Thoracic aorta (tissue), 2 donors: ENCODE data around the gene MAML3. TPM values are rescaled to one million over a fixed set of nuclear protein-coding genes. Genes with fewer than 3 reads are reported as not detected.

Source experiments
- ATAC-seq: fragments of 150-250 bp; one replicate; pipeline ENCODE4 v1.8.0; 2017; ENCODE audit warnings: low read depth; ENCODE audit not compliant: insufficient number of reproducible peaks, low FRiP score
- DNase-seq: peaks from one replicate; pipeline ENCODE4 v3.0.0-alpha.2; 2020; ENCODE audit warnings: low spot score
- H3K27ac ChIP-seq, 2 donors: fragments of 200-600 bp; sonication (generic); 1 replicate in 1 of 2; 2 replicates in 1 of 2; pipeline ENCODE4 v1.5.1; 2016; ENCODE audit warnings: mild to moderate bottlenecking in 2 of 2, moderate library complexity in 2 of 2
- H3K27me3 ChIP-seq: fragments of 200-600 bp; sonication (generic); replicated peaks from 2 replicates; pipeline ENCODE4 v1.6.0; 2016; ENCODE audit warnings: mild to moderate bottlenecking; ENCODE audit not compliant: insufficient read depth
- H3K36me3 ChIP-seq: fragments of 200-600 bp; sonication (generic); one replicate; pipeline ENCODE4 v1.5.1; 2016
- H3K4me1 ChIP-seq, 2 donors: fragments of 200-600 bp; sonication (generic); 1 replicate in 1 of 2; 2 replicates in 1 of 2; pipeline versions ENCODE4 v1.5.1 to v1.6.0; 2016; ENCODE audit warnings: low read depth in 2 of 2, mild to moderate bottlenecking in 1 of 2; ENCODE audit not compliant: control insufficient read depth in 1 of 2
- H3K4me3 ChIP-seq: fragments of 200-600 bp; sonication (generic); 2 replicates; pipeline ENCODE4 v1.5.1; 2016; ENCODE audit warnings: mild to moderate bottlenecking
- H3K9me3 ChIP-seq: fragments of 200-600 bp; sonication (generic); 2 replicates; pipeline ENCODE4 v1.5.1; 2016
- total RNA-seq, 2 donors: library from RNA; depleted of rRNA; stranded (reverse); fragments of >200 nt; gene quantifications; one replicate each; pipeline versions ENCODE4 v1.1.0 to v1.2.3, GENCODE V29; 2016
- TF ChIP-seq, protein P1 (sequence below): fragments of 200-600 bp; sonication (generic); IDR thresholded peaks from one replicate; pipeline ENCODE4 v1.5.1; 2019; ENCODE audit warnings: antibody characterized with exemption

MAML3 gene
- total RNA-seq, 2 donors from 2014 or later, result 7.3 to 14.1 TPM

DNA sequence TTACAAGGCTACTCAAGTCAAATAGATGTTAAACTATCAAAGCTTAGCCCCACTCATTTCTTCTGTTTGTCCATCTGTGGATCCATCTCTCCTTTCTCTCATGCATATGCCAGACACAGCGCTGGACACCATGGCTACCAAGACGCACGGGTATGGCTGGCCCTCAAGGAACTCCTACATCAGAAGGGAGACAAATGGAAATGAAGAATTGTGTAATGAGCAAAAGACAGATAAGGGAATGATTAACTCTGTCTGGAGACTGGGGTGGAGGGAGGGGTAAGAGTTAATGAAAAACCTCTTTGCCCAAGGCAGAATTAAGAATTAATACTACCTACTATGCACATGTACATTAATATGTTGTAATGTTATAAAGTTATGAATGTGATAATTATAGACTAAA, 400.3 kb downstream of the MAML3 start:
- no peak overlapping the region for H3K27ac ChIP-seq
- no peak for DNase-seq
- H3K9me3 ChIP-seq, result no peaks in the 10 kb centered on the region
- TF ChIP-seq, protein P1, sequence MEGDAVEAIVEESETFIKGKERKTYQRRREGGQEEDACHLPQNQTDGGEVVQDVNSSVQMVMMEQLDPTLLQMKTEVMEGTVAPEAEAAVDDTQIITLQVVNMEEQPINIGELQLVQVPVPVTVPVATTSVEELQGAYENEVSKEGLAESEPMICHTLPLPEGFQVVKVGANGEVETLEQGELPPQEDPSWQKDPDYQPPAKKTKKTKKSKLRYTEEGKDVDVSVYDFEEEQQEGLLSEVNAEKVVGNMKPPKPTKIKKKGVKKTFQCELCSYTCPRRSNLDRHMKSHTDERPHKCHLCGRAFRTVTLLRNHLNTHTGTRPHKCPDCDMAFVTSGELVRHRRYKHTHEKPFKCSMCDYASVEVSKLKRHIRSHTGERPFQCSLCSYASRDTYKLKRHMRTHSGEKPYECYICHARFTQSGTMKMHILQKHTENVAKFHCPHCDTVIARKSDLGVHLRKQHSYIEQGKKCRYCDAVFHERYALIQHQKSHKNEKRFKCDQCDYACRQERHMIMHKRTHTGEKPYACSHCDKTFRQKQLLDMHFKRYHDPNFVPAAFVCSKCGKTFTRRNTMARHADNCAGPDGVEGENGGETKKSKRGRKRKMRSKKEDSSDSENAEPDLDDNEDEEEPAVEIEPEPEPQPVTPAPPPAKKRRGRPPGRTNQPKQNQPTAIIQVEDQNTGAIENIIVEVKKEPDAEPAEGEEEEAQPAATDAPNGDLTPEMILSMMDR, result no peak
- peaks cover 0 to 6% of the 10 kb centered on the region in 2 donors for H3K4me1 ChIP-seq
- ATAC-seq, result no peak
- no peaks in the 10 kb centered on the region for H3K27me3 ChIP-seq
- no peaks in the 10 kb centered on the region for H3K36me3 ChIP-seq
- no peak overlapping the region for H3K4me3 ChIP-seq

DNA sequence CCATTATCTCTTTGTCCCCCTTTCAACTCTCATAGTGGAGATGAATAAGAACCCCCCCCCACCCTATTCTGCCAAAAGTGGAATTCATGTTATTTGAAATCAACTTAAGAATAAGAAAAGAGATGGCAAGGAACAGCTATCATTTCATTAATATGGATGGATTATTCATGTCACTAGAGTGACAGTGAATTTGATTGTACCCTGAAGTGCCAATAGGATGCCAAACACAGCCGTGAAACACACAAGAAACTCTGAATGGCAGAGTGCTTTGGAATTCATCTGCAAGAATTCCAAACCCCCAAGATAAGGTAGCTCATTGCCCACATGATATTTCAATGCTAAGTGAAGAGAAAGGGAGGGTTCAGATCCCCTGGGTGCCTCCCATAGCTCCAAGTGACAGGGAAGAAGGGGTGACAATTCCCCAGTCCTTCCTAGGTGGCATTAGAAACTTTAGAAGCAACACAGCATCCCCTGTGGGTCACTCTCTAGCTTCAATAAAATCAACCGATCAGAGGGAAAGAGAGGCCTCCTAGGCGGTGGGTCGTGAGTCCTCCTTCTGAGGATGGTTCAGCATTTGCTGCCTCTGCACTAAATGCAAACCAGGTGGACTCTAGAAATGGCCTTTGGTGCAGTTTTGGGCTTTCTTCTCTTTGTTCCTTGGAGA, 404.0 kb downstream of the MAML3 start:
- H3K9me3 ChIP-seq, result no peaks in the 10 kb centered on the region
- H3K36me3 ChIP-seq, result no peaks in the 10 kb centered on the region
- TF ChIP-seq, protein P1, result no peak
- no peak overlapping the region for H3K4me3 ChIP-seq
- H3K27ac ChIP-seq, result no peak overlapping the region
- DNase-seq (no peak), ATAC-seq (no peak)
- H3K27me3 ChIP-seq, result no peaks in the 10 kb centered on the region
- H3K4me1 ChIP-seq, result peaks cover 0 to 6% of the 10 kb centered on the region in 2 donors

DNA sequence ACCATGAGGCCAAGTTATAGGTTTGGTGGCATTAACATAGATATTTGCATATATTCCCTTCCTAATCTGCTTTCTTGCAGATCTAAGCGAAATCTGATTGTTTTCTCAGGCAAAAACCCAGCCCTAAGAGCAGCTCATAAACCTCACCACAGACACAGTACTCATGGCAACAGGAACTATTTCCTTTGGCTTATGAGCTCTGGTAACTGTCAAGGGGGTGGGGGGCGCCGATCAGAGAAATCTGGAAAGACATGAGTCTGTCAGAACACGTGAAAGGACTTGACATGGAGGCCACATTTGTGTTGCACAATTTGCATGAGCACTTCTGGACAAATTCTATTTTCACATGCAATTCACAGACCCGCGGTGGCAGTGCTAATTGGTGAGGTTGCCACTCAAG, 404.6 kb downstream of the MAML3 start:
- ATAC-seq, result no peak
- Histone ChIP-seq H3K36me3 (no peaks in the 10 kb centered on the region), H3K4me1 (peaks cover 0 to 6% of the 10 kb centered on the region in 2 donors), H3K9me3 (no peaks in the 10 kb centered on the region), H3K4me3 (no peak overlapping the region), H3K27me3 (no peaks in the 10 kb centered on the region), H3K27ac (no peak overlapping the region)
- no peak for DNase-seq
- TF ChIP-seq, protein P1, result no peak

DNA sequence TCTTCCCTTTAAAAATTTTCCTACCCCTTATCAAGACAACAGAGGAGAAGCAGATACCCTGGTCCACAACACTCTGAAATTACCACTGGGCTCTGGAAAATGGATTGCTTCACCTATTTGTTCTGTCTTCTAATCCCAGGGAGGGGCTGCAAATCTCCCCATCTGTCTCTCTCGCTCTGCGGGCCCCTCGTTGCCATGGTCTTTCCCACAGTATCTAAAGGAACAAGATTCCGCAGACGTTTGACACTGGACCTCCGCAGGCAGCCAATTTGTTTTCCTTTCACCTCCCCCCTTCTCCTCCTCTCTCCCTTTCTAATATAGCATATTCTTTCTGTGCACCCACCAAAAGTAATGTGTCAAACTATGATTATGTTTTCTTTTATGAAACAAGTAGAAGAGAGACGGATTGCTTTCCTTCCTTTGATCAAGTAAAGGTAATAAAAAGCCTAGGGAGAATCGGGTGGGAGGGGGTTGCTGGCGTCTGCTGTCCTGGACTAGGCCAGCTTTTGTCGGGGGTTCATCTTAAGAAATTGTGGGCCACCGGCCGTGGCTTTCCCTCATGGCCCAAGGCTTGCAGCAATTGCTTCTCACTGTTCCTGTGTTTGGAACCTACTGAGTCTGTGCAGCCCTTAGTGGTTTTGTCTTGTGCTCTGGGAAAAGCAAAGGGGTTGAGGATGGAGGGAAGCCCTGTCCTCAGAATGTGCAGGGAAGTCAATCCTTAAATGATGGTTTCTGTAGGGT, 407.4 kb downstream of the MAML3 start:
- no peaks in the 10 kb centered on the region for H3K36me3 ChIP-seq
- H3K9me3 ChIP-seq, result no peaks in the 10 kb centered on the region
- H3K27ac ChIP-seq, result no peak overlapping the region
- no peak for ATAC-seq
- no peak for DNase-seq
- TF ChIP-seq, protein P1, result no peak
- no peak overlapping the region for H3K4me3 ChIP-seq
- no peaks in the 10 kb centered on the region for H3K27me3 ChIP-seq
- peaks cover 0 to 6% of the 10 kb centered on the region in 2 donors for H3K4me1 ChIP-seq

DNA sequence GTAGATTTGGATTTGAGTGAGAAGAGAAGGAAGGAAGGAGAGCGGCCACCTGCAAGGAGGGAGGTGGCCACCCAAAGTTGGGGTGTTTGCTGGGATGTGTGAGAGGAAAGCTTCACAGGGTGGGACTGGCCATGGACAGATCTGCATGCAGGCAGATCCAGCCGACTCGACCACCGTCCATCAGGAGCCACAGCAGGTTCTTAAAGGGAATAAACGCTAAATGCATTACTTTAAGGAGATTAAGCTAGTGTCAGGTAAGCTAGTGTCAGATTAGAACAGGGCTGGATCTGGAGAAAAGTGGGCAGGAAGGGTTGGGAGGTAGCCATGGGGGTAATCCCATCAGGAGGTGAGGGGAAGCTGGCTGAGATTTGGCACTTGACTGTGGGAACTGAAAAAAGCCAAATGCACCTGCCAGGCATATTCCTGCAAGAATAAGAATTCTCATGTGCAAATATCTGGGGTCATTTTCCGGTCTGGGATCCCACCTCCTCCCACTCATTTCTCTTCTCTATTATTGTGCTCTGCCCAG, 408.8 kb downstream of the MAML3 start:
- Histone ChIP-seq H3K9me3 (no peaks in the 10 kb centered on the region), H3K4me3 (no peak overlapping the region), H3K27me3 (no peaks in the 10 kb centered on the region), H3K27ac (no peak overlapping the region), H3K36me3 (no peaks in the 10 kb centered on the region), H3K4me1 (peaks cover 7 to 18% of the 10 kb centered on the region in 2 donors)
- TF ChIP-seq, protein P1, result no peak
- DNase-seq (no peak), ATAC-seq (no peak)
